Measurements from ENCODE around the gene OSBPL5.

DNA sequence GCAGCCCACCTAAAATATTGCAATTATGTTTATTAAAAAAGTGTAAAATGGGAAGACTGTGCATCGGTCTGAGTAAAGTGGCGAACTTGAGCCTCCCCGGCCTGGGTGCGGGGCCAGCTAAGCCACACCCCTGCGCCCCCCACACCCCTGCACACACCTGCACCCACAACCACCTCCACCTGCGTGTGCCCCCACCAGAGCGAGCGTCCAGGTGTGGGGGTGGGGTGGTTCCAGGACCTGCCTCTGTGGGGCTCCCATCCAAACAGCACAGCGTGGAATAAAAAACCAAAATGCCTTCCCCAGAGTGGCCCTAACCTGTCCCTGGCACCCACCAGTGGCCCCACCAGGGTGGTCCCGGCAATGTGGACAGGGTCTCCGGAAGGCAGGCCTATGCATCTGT lies 77.7 kb downstream of the OSBPL5 start:
- TF ChIP-seq ZNF274 (IDR thresholded peaks at IDR 0.05; ENCODE audit: low read depth, low read length) = no peak
- no peak for TF ChIP-seq YY1 (IDR thresholded peaks at IDR 0.05; ENCODE audit: insufficient read depth, insufficient read length)
- no peak for TF ChIP-seq SUZ12 (IDR thresholded peaks at IDR 0.05; ENCODE audit: extremely low read depth, insufficient read depth, insufficient read length)
